GM12865 (cell line): ENCODE measurements around the gene PALLD.

Experiments used
- DNase-seq: peaks from one replicate; pipeline ENCODE4 v3.0.0; 2010; ENCODE audit warnings: low read depth
- H3K4me3 ChIP-seq: 2 replicates; pipeline ENCODE4 v1.5.1; 2011; ENCODE audit warnings: mild to moderate bottlenecking, low read depth, low read length, control low read depth
- CTCF ChIP-seq: IDR thresholded peaks from 2 replicates; pipeline ENCODE4 v1.5.1; 2011; ENCODE audit warnings: low read length, control low read depth, low read depth, inconsistent platforms; ENCODE audit not compliant: insufficient read depth; ENCODE audit errors: missing control alignments

Gene PALLD

GRCh38 chr4:168598191-168598590, 101.3 kb downstream of the PALLD start:
- TF ChIP-seq CTCF = no peak
- H3K4me3 ChIP-seq = no peak overlapping the region
- DNase-seq = no peak

- TF ChIP-seq CTCF = no peak
- no peak overlapping the region for H3K4me3 ChIP-seq
- DNase-seq = no peak
Measured at GRCh38 chr4:168600796-168601583, 104.1 kb downstream of the PALLD start.

- H3K4me3 ChIP-seq = no peak overlapping the region
- no peak for TF ChIP-seq CTCF
- no peak for DNase-seq
Measured at GRCh38 chr4:168601899-168602298, 105.0 kb downstream of the PALLD start.

- TF ChIP-seq CTCF = no peak
- no peak for DNase-seq
- no peak overlapping the region for H3K4me3 ChIP-seq
Measured at GRCh38 chr4:168604496-168605373, 107.9 kb downstream of the PALLD start.

- DNase-seq = no peak
- H3K4me3 ChIP-seq = no peak overlapping the region
- no peak for TF ChIP-seq CTCF
Measured at GRCh38 chr4:168605411-168605810, 108.6 kb downstream of the PALLD start.

- H3K4me3 ChIP-seq = no peak overlapping the region
- TF ChIP-seq CTCF = no peak
- no peak for DNase-seq
Measured at GRCh38 chr4:168607215-168607614, 110.4 kb downstream of the PALLD start.
